GM12878 (cell line): Measurements from ENCODE around the gene ARL10. TPM values are rescaled to one million over a fixed set of nuclear protein-coding genes. Genes with fewer than 3 reads are reported as not detected.

ENCODE experiments used
- ATAC-seq: fragments of 200-7000 bp; cut with Tn5 transposase; 3 replicates; pipeline ENCODE4 v1.9.1; 2020; ENCODE audit warnings: mild to moderate bottlenecking, moderate library complexity
- BruUV-seq: library from RNA; stranded (reverse); fragments of 400-500 nt; replicated peaks from 2 replicates; lab custom pipeline; 2021; lab: Mats Ljungman, UMichigan
- CTCF ChIA-PET: fragments of 300-600 bp; sonication (Branson Sonifier 250); formaldehyde crosslinking; extraction: SDS; loops from one replicate; lab custom pipeline; 2021; ENCODE audit warnings: inconsistent platforms; lab: Yijun Ruan, JAX
- POLR2A ChIA-PET: fragments of 350-600 bp; formaldehyde crosslinking; extraction: SDS; loops from one replicate; lab custom pipeline; 2021; ENCODE audit warnings: inconsistent platforms; lab: Charles Lee
- RAD21 ChIA-PET: fragments of 300-600 bp; sonication (Branson Sonifier 250); formaldehyde crosslinking; loops from one replicate; lab custom pipeline; 2023; ENCODE audit warnings: antibody characterized with exemption; ENCODE audit not compliant: unreplicated experiment; lab: Charles Lee
- SMC1A ChIA-PET: fragments of 300-600 bp; sonication (Branson Sonifier 250); formaldehyde crosslinking; loops from one replicate; lab custom pipeline; 2023; ENCODE audit not compliant: unreplicated experiment, uncharacterized antibody; lab: Charles Lee
- DNase-seq: peaks from one replicate; pipeline ENCODE4 v3.0.0-alpha.2; 2011; ENCODE audit warnings: low read depth, low spot score
- FAIRE-seq: peaks from 3 replicates; lab custom pipeline; 2011; peaks lifted over from hg19 to GRCh38; lab: Jason Lieb, UNC
- H2AFZ ChIP-seq: 2 replicates; pipeline ENCODE4 v1.6.0; 2011; ENCODE audit warnings: low read depth, low read length, control low read depth; ENCODE audit not compliant: control insufficient read depth
- H3K27ac ChIP-seq: 2 replicates; pipeline ENCODE4 v1.5.1; 2011; ENCODE audit warnings: control low read depth; ENCODE audit not compliant: control insufficient read depth, insufficient read depth
- H3K27me3 ChIP-seq, 2 experiments: replicated peaks in 1 of 2; 2 replicates each; pipeline versions ENCODE4 v1.6.0 to v1.6.1; 2011; ENCODE audit warnings: low read length in 1 of 2; ENCODE audit not compliant: control insufficient read depth in 2 of 2, insufficient read depth in 2 of 2
- H3K36me3 ChIP-seq, 2 experiments: 2 replicates each; pipeline ENCODE4 v1.5.1; 2011; ENCODE audit warnings: low read length in 1 of 2; ENCODE audit not compliant: control insufficient read depth in 2 of 2, insufficient read depth in 2 of 2
- H3K4me1 ChIP-seq: 2 replicates; pipeline ENCODE4 v1.6.1; 2011; ENCODE audit warnings: mild to moderate bottlenecking, low read length, moderate library complexity, mixed read lengths; ENCODE audit not compliant: control insufficient read depth, insufficient read depth
- H3K4me2 ChIP-seq: 2 replicates; pipeline ENCODE4 v1.6.0; 2011; ENCODE audit warnings: control low read depth; ENCODE audit not compliant: control insufficient read depth, insufficient read depth
- H3K4me3 ChIP-seq: fragments of 200-600 bp; sonication (generic); 2 replicates; pipeline ENCODE4 v1.5.1; 2016
- H3K79me2 ChIP-seq: 2 replicates; pipeline ENCODE4 v1.6.0; 2011; ENCODE audit warnings: low read length; ENCODE audit not compliant: control insufficient read depth, insufficient read depth
- H3K9ac ChIP-seq: 2 replicates; pipeline ENCODE4 v1.8.0; 2011; ENCODE audit warnings: low read length, control low read depth, mixed read lengths; ENCODE audit not compliant: control insufficient read depth, insufficient read depth
- H3K9me3 ChIP-seq: replicated peaks from 3 replicates; pipeline ENCODE4 v1.5.1; 2011; ENCODE audit warnings: mild to moderate bottlenecking, low read length; ENCODE audit not compliant: control insufficient read depth, insufficient read depth
- H4K20me1 ChIP-seq: 2 replicates; pipeline ENCODE4 v1.6.0; 2011; ENCODE audit not compliant: control insufficient read depth, insufficient read depth
- ATF2 ChIP-seq: IDR thresholded peaks from 2 replicates; pipeline ENCODE4 v1.6.1; 2012; ENCODE audit warnings: low read length, inconsistent platforms
- CUX1 ChIP-seq: IDR thresholded peaks from 2 replicates; pipeline ENCODE4 v1.6.1; 2012; ENCODE audit warnings: improper control_type of control experiment, low read depth, low read length; ENCODE audit not compliant: insufficient replicate concordance
- ETV6 ChIP-seq, 2 experiments: fragments of 450-650 bp in 1 of 2; IDR thresholded peaks in 1 of 2; conservative IDR thresholded peaks in 1 of 2; 2 replicates each; pipeline ENCODE4 v1.6.1; 2014; ENCODE audit warnings: antibody characterized with exemption in 1 of 2, borderline replicate concordance in 1 of 2, low read depth in 1 of 2, mild to moderate bottlenecking in 1 of 2, moderate library complexity in 1 of 2
- HSF1 ChIP-seq: fragments of 150-350 bp; IDR thresholded peaks from 2 replicates; pipeline ENCODE4 v1.6.1; 2014; ENCODE audit warnings: mild to moderate bottlenecking, low read depth, low read length
- WGBS: methylation state at CpG from one replicate; pipeline ENCODE4 v1.1.6; 2016; ENCODE audit warnings: low lambda C conversion rate; ENCODE audit not compliant: insufficient replicate concordance, insufficient coverage; ENCODE audit errors: missing lambda C conversion rate; 5-methylcytosine and 5-hydroxymethylcytosine counted together
- in situ Hi-C: fragments of 300-500 bp; cut with MboI; formaldehyde crosslinking; loops from 9 replicates; pipeline ENCODE4 v1.14.3; 2018; ENCODE audit warnings: mixed read lengths
- intact Hi-C: fragments of 100-400 bp; cut with micrococcal nuclease; formaldehyde crosslinking; loops from one replicate; pipeline ENCODE4 v1.14.2; 2022; ENCODE audit not compliant: unreplicated experiment
- polyA plus RNA-seq, 11 experiments: library from polyadenylated mRNA; depleted of rRNA in 4 of 11; unstranded in 6 of 11; stranded (reverse) in 5 of 11; fragments of >200 nt; fragmentation: Nextera tagmentation in 4 of 11; fragmentation: Illumina TruSeq in 1 of 11; extraction: Ambion mirVana in 4 of 11; extraction: Trizol in 1 of 11; gene quantifications; 1 replicate in 1 of 11; 2 replicates in 10 of 11; pipeline versions ENCODE4 v1.2.1 to v1.2.3, GENCODE V29; 2011 to 2016; ENCODE audit warnings: inconsistent platforms in 2 of 11, missing spikeins in 2 of 11, low read depth in 1 of 11
- total RNA-seq, 4 experiments: library from RNA; depleted of rRNA in 3 of 4; stranded (reverse); fragments of >200 nt in 3 of 4; fragmentation: Illumina TruSeq in 1 of 4; extraction: Trizol in 1 of 4; gene quantifications; 2 replicates each; pipeline versions ENCODE4 v1.2.1 to v1.2.3, GENCODE V29; 2013 to 2021

Gene ARL10
- total and polyA plus RNA-seq, 10 of the 15 experiments (the other 5 are each of a cell fraction or from before 2014, with no cell fraction given) = 0.44 to 6.4 (median 2.4) TPM

DNA sequence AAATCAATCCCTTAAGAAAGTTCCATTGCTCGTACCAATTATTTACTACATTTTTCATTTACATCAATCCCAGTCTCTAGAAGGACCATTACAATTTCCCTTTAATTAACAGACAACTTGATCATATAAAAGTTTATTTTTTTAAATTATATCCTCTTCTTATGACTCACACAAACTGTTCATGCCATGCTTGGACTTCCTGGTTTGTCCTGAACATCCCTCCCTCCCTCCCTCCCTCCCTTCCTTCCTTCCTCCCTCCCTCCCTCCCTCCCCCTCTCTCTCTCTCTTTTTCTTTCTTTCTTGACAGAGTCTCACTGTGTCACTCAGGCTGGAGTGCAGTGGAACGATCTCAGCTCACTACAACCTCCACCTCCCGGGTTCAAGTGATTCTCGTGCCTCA lies 62.7 kb downstream of the ARL10 start (continued):
- TF ChIP-seq CUX1 (no peak), ETV6 (conservative IDR thresholded peaks at IDR 0.05 in 1 of 2, IDR thresholded peaks at IDR 0.05 in 1 of 2; ENCODE audit: borderline replicate concordance in 1 of 2, low read depth in 1 of 2) (no peak)

DNA sequence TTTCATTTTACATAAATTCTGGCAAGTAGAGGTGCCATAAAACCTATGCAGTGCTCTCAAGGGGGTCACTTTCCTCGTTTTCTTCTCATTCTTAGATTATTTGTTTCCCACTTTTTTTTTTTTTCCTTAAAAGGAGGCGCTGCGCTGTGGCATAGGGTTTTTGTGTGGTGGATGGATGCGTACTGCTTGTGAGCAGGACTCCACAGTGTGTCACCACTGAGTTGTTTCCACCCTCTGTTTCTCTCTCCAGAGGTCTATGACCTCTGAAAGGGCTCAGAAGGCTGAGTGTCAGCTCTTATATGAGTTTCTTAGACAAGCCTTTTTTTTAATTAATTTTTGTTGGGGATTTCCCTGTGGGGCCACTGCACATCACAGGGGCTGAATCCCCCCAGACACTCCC lies 64.7 kb downstream of the ARL10 start:
- SMC1A ChIA-PET = interaction anchor here (1.5 kb wide), 1 partner anchor 18 kb away, joined by 3 read pairs; the partner anchor contains the start of gene FAF2
- H2AFZ ChIP-seq = no peak overlapping the region

More for the DNA sequence above, 64.7 kb downstream of the ARL10 start:
- RAD21 ChIA-PET = no interaction called here
- ATAC-seq = peak; percentile 54
- H4K20me1 ChIP-seq = no peaks in the 10 kb centered on the region
- TF ChIP-seq ATF2 = no peak
- TF ChIP-seq HSF1 = no peak
- CTCF ChIA-PET = interaction anchor here (4.6 kb wide), 1 partner anchor 13 kb away, joined by 15 read pairs; the partner anchor contains the start of gene CLTB
- no peak overlapping the region for H3K27ac ChIP-seq
- no peak for DNase-seq
- no TSS peak for BruUV-seq
- H3K4me3 ChIP-seq = no peak overlapping the region
- POLR2A ChIA-PET = no interaction called here
- no peaks in the 10 kb centered on the region for H3K27me3 ChIP-seq
- H3K9ac ChIP-seq = no peak overlapping the region
- intact Hi-C loops = no loop called here
- 58% methylated on average over 4 of the region's 4 CpGs for WGBS
- H3K4me2 ChIP-seq = no peak overlapping the region
- no peaks in the 10 kb centered on the region for H3K4me1 ChIP-seq
- no peaks in the 10 kb centered on the region; the same call in 2 of the 3 replicates for H3K9me3 ChIP-seq
- no peak for FAIRE-seq
- H3K79me2 ChIP-seq = no peaks in the 10 kb centered on the region
- no peaks in the 10 kb centered on the region for H3K36me3 ChIP-seq
- in situ Hi-C loops = no loop called here
